Glutamatergic neuron (in vitro differentiated cells): ENCODE data around the gene CASP9. TPM values are rescaled to one million over a fixed set of nuclear protein-coding genes. Genes with fewer than 3 reads are reported as not detected.
"Not testable (repeated sequence)": the region's sequence is repeated elsewhere in the genome, so short reads cannot be mapped to it uniquely, and the experiment has no call there.

Experiments
- DNase-seq: peaks from one replicate; pipeline ENCODE4 v3.0.0; 2022
- H3K27ac Mint-ChIP-seq: one replicate; pipeline ENCODE4 v1.8.0; 2020; ENCODE audit warnings: mild to moderate bottlenecking, mixed read lengths, inconsistent platforms; ENCODE audit not compliant: unreplicated experiment
- H3K27me3 Mint-ChIP-seq: one replicate; pipeline ENCODE4 v1.8.0; 2020; ENCODE audit warnings: mild to moderate bottlenecking, moderate library complexity, mixed read lengths, inconsistent platforms; ENCODE audit not compliant: unreplicated experiment
- H3K36me3 Mint-ChIP-seq: one replicate; pipeline ENCODE4 v1.8.0; 2020; ENCODE audit warnings: mild to moderate bottlenecking, mixed read lengths, inconsistent platforms; ENCODE audit not compliant: unreplicated experiment
- H3K4me1 Mint-ChIP-seq: one replicate; pipeline ENCODE4 v1.8.0; 2020; ENCODE audit warnings: mild to moderate bottlenecking, low read depth, mixed read lengths, inconsistent platforms; ENCODE audit not compliant: unreplicated experiment
- H3K4me3 Mint-ChIP-seq: one replicate; pipeline ENCODE4 v1.8.0; 2020; ENCODE audit warnings: mild to moderate bottlenecking, mixed read lengths, inconsistent platforms; ENCODE audit not compliant: unreplicated experiment
- H3K9me3 Mint-ChIP-seq: one replicate; pipeline ENCODE4 v1.8.0; 2020; ENCODE audit warnings: mild to moderate bottlenecking, moderate library complexity, mixed read lengths, inconsistent platforms; ENCODE audit not compliant: unreplicated experiment
- total RNA-seq: library from RNA; stranded (reverse); fragmentation: NEBNext Ultra II Directional; extraction: Animal tissue kit (Norgen Biotek cat#: 25700); gene quantifications from one replicate; pipeline ENCODE4 v1.2.1, GENCODE V29; 2021; ENCODE audit not compliant: unreplicated experiment
- TF ChIP-seq, protein P1 (sequence below): fragments of 200-600 bp; sonication (generic); IDR thresholded peaks from one replicate; pipeline ENCODE4 v1.5.0; 2021; ENCODE audit not compliant: partially characterized antibody, unreplicated experiment

Gene CASP9
- total RNA-seq, 1 donor from 2014 or later: 12.8 TPM

DNA sequence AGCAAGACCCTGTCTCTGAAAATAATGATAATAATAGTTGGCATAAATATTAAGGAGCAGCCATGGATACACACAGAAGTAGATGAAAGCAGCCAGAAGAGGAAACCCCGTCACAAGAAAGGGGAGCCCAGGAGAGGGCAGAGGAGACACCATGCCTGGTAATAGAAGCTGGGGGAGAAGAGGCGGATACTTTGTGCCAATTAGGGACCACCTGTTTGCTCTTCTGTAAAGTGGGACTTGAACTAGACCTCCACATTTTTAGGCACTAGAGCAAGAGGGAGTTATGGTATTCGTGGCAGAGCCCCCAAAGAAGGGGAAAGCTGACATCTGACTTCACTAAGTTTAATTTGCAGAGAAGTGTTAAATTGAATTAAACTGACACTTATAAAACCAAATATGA is 35.6 kb downstream of the CASP9 start:
- Mint-ChIP-seq H3K9me3 (peaks cover 18% of the 10 kb centered on the region), H3K4me3 (no peak overlapping the region), H3K4me1 (peaks cover 15% of the 10 kb centered on the region), H3K27ac (peak overlapping the region; percentile 96), H3K27me3 (peaks cover 18% of the 10 kb centered on the region), H3K36me3 (peaks cover 4% of the 10 kb centered on the region)
- DNase-seq: no peak
- TF ChIP-seq, protein P1, sequence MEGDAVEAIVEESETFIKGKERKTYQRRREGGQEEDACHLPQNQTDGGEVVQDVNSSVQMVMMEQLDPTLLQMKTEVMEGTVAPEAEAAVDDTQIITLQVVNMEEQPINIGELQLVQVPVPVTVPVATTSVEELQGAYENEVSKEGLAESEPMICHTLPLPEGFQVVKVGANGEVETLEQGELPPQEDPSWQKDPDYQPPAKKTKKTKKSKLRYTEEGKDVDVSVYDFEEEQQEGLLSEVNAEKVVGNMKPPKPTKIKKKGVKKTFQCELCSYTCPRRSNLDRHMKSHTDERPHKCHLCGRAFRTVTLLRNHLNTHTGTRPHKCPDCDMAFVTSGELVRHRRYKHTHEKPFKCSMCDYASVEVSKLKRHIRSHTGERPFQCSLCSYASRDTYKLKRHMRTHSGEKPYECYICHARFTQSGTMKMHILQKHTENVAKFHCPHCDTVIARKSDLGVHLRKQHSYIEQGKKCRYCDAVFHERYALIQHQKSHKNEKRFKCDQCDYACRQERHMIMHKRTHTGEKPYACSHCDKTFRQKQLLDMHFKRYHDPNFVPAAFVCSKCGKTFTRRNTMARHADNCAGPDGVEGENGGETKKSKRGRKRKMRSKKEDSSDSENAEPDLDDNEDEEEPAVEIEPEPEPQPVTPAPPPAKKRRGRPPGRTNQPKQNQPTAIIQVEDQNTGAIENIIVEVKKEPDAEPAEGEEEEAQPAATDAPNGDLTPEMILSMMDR: no peak

GRCh38 chr1:15486844-15487610 is 37.0 kb downstream of the CASP9 start:
- peaks cover 15% of the 10 kb centered on the region for H3K4me1 Mint-ChIP-seq
- H3K27ac Mint-ChIP-seq: not testable (repeated sequence)

GRCh38 chr1:15485636-15486035 is 38.4 kb downstream of the CASP9 start:
- TF ChIP-seq, protein P1: no peak
- Mint-ChIP-seq H3K4me1 (peaks cover 15% of the 10 kb centered on the region), H3K36me3 (peaks cover 4% of the 10 kb centered on the region), H3K27ac (no peak overlapping the region), H3K9me3 (peaks cover 18% of the 10 kb centered on the region), H3K4me3 (no peak overlapping the region), H3K27me3 (peaks cover 18% of the 10 kb centered on the region)
- no peak for DNase-seq

More at GRCh38 chr1:15486844-15487610, 37.0 kb downstream of the CASP9 start:
- peaks cover 18% of the 10 kb centered on the region for H3K9me3 Mint-ChIP-seq
- not testable (repeated sequence) for DNase-seq, H3K4me3 Mint-ChIP-seq, H3K36me3 Mint-ChIP-seq
- peaks cover 18% of the 10 kb centered on the region for H3K27me3 Mint-ChIP-seq

DNA sequence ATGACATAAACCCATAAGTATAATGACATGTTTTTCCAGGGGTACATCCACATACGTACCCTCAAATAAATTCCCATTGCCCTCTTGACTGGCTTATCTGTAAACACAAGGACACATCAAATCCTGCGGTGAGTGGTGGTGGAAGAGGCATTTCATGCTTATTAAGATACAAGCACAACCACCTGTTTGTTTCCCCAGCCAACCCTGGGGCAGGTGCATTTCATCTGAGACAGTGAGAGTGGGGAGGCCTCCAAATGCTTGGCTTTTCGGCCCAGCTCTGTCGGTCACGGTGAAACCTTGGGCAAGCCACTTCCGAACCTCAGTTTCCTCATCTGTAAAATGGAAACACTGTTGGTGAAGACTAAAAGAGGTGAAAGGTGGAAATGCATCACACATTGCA is 39.6 kb downstream of the CASP9 start:
- Mint-ChIP-seq H3K36me3 (peaks cover 14% of the 10 kb centered on the region), H3K4me1 (peaks cover 15% of the 10 kb centered on the region), H3K9me3 (peaks cover 16% of the 10 kb centered on the region), H3K27me3 (peaks cover 17% of the 10 kb centered on the region)
- not testable (repeated sequence) for H3K4me3 Mint-ChIP-seq, DNase-seq, H3K27ac Mint-ChIP-seq

- H3K36me3 Mint-ChIP-seq: peaks cover 12% of the 10 kb centered on the region
- TF ChIP-seq, protein P1: no peak
- no peak overlapping the region for H3K27ac Mint-ChIP-seq
- H3K4me1 Mint-ChIP-seq: peaks cover 10% of the 10 kb centered on the region
- H3K27me3 Mint-ChIP-seq: peaks cover 12% of the 10 kb centered on the region
- DNase-seq: no peak
- H3K9me3 Mint-ChIP-seq: peaks cover 11% of the 10 kb centered on the region
- H3K4me3 Mint-ChIP-seq: no peak overlapping the region
Measured at GRCh38 chr1:15483971-15484370, 40.0 kb downstream of the CASP9 start.

GRCh38 chr1:15482983-15483543 is 41.0 kb downstream of the CASP9 start:
- DNase-seq, H3K4me1 Mint-ChIP-seq, H3K4me3 Mint-ChIP-seq, H3K27me3 Mint-ChIP-seq, H3K9me3 Mint-ChIP-seq, H3K27ac Mint-ChIP-seq: not testable (repeated sequence)
- peaks cover 10% of the 10 kb centered on the region for H3K36me3 Mint-ChIP-seq

GRCh38 chr1:15482455-15482854 is 41.6 kb downstream of the CASP9 start:
- not testable (repeated sequence) for H3K9me3 Mint-ChIP-seq, H3K4me1 Mint-ChIP-seq, H3K27me3 Mint-ChIP-seq, DNase-seq, H3K4me3 Mint-ChIP-seq, H3K27ac Mint-ChIP-seq
- peaks cover 10% of the 10 kb centered on the region for H3K36me3 Mint-ChIP-seq
